ENCODE data around the gene PEX11G. TPM values are rescaled to one million over a fixed set of nuclear protein-coding genes. Genes with fewer than 3 reads are reported as not detected.

Gene PEX11G
- total RNA-seq, 1 experiment from 2014 or later: 2.9 TPM

DNA sequence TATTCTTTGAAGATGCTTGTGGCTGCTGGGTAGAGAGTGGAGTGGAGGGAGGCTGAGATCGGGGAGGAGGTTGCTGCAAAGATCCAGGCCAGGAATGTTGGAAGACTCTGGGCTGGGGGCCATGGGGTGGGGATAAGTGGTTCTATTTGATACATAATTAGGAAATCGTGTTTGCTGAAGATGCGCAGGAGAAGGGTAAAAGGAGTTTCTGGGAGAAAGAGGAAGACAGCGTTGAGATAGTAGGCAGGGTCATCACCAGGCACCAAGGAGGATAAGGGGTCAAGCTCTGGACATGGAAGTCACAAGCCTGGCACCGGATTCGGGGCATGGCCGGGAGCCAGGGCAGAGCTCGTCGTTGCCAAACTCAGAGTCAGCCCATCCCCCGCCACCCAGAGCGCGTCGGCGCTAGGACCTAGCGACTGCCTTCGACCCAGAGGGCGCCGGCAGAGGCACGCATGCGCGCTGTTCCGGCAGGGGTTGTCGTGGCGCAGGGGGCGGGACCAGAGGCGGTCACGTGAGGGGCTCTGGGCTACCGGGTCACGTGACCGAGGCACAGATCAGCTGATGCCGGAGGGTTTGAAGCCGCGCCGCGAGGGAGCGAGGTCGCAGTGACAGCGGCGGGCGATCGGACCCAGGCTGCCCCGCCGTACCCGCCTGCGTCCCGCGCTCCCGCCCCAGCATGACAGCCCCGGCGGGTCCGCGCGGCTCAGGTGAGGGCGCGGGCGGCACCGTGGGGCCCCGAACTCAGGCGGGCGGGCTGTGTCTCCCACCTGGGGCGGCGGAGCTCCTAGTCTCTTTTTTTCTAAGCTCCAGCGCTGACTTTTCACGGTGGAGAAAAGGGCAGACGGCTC, 33.5 kb upstream of the PEX11G start, which contains the start of gene MCOLN1:
Gene MCOLN1, plus strand, starts transcription at position 553 of the 851 bp plus-strand sequence. Its CDS starts 127 bp downstream, at position 680.
- Histone ChIP-seq H3K27ac (ENCODE audit: low read length) (peak within 1 kb of the TSS; percentile 85), H3K27me3 (ENCODE audit: control insufficient read depth, insufficient read depth, low read length) (no peaks in the 10 kb centered on the region), H3K9me3 (ENCODE audit: control insufficient read depth, insufficient read depth, low read depth, low read length) (no peaks in the 10 kb centered on the region), H3K36me3 (ENCODE audit: control insufficient read depth, insufficient read depth, low read length) (no peaks in the 10 kb centered on the region; the same call in 1 of the 2 replicates), H3K4me3 (ENCODE audit: low read depth in 2 of 2, low read length in 2 of 2) (peak within 1 kb of the TSS; percentile 73 to 81), H3K4me1 (ENCODE audit: control insufficient read depth, insufficient read depth, low read length) (no peaks in the 10 kb centered on the region)
- peak; percentile 66 for DNase-seq (ENCODE audit: low read depth, low spot score)
- ChIA-PET POLR2A (interaction anchor here (0.6 kb wide), 1 partner anchor 149 kb away, joined by 5 read pairs; no protein-coding TSS in a partner anchor), CTCF (no interaction called here)
- ATAC-seq: peak; percentile 89
- intact Hi-C loops (cut with micrococcal nuclease; ENCODE audit: unreplicated experiment) (no loop called here), in situ Hi-C loops (cut with HindIII; ENCODE audit: low pct_unique_long_range_greater_than_20kb, low sequenced_read_pairs) (no loop called here)
- BruUV-seq (replicated peaks): no TSS peak
- TF ChIP-seq POLR2AphosphoS5 (IDR thresholded peaks at IDR 0.05; ENCODE audit: low read depth, low read length): peak; percentile 43; the same call in 1 of the 2 replicates
- TF ChIP-seq, protein P1, sequence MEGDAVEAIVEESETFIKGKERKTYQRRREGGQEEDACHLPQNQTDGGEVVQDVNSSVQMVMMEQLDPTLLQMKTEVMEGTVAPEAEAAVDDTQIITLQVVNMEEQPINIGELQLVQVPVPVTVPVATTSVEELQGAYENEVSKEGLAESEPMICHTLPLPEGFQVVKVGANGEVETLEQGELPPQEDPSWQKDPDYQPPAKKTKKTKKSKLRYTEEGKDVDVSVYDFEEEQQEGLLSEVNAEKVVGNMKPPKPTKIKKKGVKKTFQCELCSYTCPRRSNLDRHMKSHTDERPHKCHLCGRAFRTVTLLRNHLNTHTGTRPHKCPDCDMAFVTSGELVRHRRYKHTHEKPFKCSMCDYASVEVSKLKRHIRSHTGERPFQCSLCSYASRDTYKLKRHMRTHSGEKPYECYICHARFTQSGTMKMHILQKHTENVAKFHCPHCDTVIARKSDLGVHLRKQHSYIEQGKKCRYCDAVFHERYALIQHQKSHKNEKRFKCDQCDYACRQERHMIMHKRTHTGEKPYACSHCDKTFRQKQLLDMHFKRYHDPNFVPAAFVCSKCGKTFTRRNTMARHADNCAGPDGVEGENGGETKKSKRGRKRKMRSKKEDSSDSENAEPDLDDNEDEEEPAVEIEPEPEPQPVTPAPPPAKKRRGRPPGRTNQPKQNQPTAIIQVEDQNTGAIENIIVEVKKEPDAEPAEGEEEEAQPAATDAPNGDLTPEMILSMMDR (IDR thresholded peaks at IDR 0.05): no peak
- TF ChIP-seq, protein P2, sequence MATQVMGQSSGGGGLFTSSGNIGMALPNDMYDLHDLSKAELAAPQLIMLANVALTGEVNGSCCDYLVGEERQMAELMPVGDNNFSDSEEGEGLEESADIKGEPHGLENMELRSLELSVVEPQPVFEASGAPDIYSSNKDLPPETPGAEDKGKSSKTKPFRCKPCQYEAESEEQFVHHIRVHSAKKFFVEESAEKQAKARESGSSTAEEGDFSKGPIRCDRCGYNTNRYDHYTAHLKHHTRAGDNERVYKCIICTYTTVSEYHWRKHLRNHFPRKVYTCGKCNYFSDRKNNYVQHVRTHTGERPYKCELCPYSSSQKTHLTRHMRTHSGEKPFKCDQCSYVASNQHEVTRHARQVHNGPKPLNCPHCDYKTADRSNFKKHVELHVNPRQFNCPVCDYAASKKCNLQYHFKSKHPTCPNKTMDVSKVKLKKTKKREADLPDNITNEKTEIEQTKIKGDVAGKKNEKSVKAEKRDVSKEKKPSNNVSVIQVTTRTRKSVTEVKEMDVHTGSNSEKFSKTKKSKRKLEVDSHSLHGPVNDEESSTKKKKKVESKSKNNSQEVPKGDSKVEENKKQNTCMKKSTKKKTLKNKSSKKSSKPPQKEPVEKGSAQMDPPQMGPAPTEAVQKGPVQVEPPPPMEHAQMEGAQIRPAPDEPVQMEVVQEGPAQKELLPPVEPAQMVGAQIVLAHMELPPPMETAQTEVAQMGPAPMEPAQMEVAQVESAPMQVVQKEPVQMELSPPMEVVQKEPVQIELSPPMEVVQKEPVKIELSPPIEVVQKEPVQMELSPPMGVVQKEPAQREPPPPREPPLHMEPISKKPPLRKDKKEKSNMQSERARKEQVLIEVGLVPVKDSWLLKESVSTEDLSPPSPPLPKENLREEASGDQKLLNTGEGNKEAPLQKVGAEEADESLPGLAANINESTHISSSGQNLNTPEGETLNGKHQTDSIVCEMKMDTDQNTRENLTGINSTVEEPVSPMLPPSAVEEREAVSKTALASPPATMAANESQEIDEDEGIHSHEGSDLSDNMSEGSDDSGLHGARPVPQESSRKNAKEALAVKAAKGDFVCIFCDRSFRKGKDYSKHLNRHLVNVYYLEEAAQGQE (IDR thresholded peaks at IDR 0.05; ENCODE audit: insufficient read depth in 1 of 2, low read depth in 2 of 2, low read length in 1 of 2): peak in 1 of 2 experiments; percentile 58; a peak in 1 of 4 replicates
- peak; percentile 79 for TF ChIP-seq TCF7L2 (IDR thresholded peaks at IDR 0.05; ENCODE audit: low read depth, low read length)
- TF ChIP-seq SIN3A (IDR thresholded peaks at IDR 0.05; ENCODE audit: borderline replicate concordance, insufficient read depth, low read depth, low read length): peak; percentile 99; the same call in 1 of the 2 replicates

GRCh38 chr19:7521551-7522071, 32.8 kb upstream of the PEX11G start:
- H3K36me3 ChIP-seq (ENCODE audit: control insufficient read depth, insufficient read depth, low read length): no peaks in the 10 kb centered on the region; the same call in 1 of the 2 replicates
- ChIA-PET POLR2A (interaction anchor here (0.6 kb wide), 1 partner anchor 149 kb away, joined by 5 read pairs; no protein-coding TSS in a partner anchor), CTCF (no interaction called here)
- in situ Hi-C loops (cut with HindIII; ENCODE audit: low pct_unique_long_range_greater_than_20kb, low sequenced_read_pairs): no loop called here
- intact Hi-C loops (cut with micrococcal nuclease; ENCODE audit: unreplicated experiment): no loop called here
- TF ChIP-seq POLR2AphosphoS5 (IDR thresholded peaks at IDR 0.05; ENCODE audit: low read depth, low read length) (no peak), TCF7L2 (IDR thresholded peaks at IDR 0.05; ENCODE audit: low read depth, low read length) (no peak), SIN3A (IDR thresholded peaks at IDR 0.05; ENCODE audit: borderline replicate concordance, insufficient read depth, low read depth, low read length) (no peak)
- TF ChIP-seq, protein P2 (IDR thresholded peaks at IDR 0.05; ENCODE audit: insufficient read depth in 1 of 2, low read depth in 2 of 2, low read length in 1 of 2): no peak
- TF ChIP-seq, protein P1 (IDR thresholded peaks at IDR 0.05): no peak
- ATAC-seq (no peak), DNase-seq (ENCODE audit: low read depth, low spot score) (no peak)
- no peaks in the 10 kb centered on the region for H3K9me3 ChIP-seq (ENCODE audit: control insufficient read depth, insufficient read depth, low read depth, low read length)
- no peaks in the 10 kb centered on the region; the same call in 1 of the 2 replicates for H3K4me1 ChIP-seq (ENCODE audit: control insufficient read depth, insufficient read depth, low read length)
- H3K4me3 ChIP-seq (ENCODE audit: low read depth in 2 of 2, low read length in 2 of 2): peak overlapping the region; percentile 63 to 73
- H3K27ac ChIP-seq (ENCODE audit: low read length): peak overlapping the region; percentile 85
- no peaks in the 10 kb centered on the region for H3K27me3 ChIP-seq (ENCODE audit: control insufficient read depth, insufficient read depth, low read length)
- BruUV-seq (replicated peaks): no TSS peak
